ENCODE measurements around the gene CASP9. TPM values are rescaled to one million over a fixed set of nuclear protein-coding genes. Genes with fewer than 3 reads are reported as not detected.
A peak's percentile ranks its signal among the peaks of the same experiment; 100 is the strongest.

The CASP9 gene
- total RNA-seq, 1 experiment from 2014 or later: 13.5 TPM

- Mint-ChIP-seq H3K27me3 (ENCODE audit: low read depth) (no peaks in the 10 kb centered on the region), H3K27ac (peak within 1 kb of the TSS; percentile 98), H3K4me3 (peak within 1 kb of the TSS; percentile 94), H3K9me3 (no peaks in the 10 kb centered on the region), H3K4me1 (peaks cover 36% of the 10 kb centered on the region), H3K36me3 (no peaks in the 10 kb centered on the region)
- ChIA-PET CTCF (interaction anchor here (0.7 to 1.5 kb wide), 3 partner anchors 13 to 215 kb away, joined by 3 to 7 read pairs (median 3); partner anchors contain the start of gene TMEM82), POLR2A (interaction anchor here (0.6 to 1.3 kb wide), 5 partner anchors 18 to 695 kb away, joined by 3 to 7 read pairs (median 5); no protein-coding TSS in a partner anchor)
- ATAC-seq: peak; percentile 57
- DNase-seq (ENCODE audit: low spot score): peak; percentile 99
- TF ChIP-seq CREM (CRISPR knock-in tag; IDR thresholded peaks at IDR 0.05): peak; percentile 49; the same call in 1 of the 2 replicates
- no peak for TF ChIP-seq ZNF138 (CRISPR knock-in tag; conservative IDR thresholded peaks at IDR 0.05)
- no peak for TF ChIP-seq JUN (CRISPR knock-in tag; IDR thresholded peaks at IDR 0.05)
- TF ChIP-seq MLX (CRISPR knock-in tag; IDR thresholded peaks at IDR 0.05): no peak; the same call in 1 of the 2 replicates
- TF ChIP-seq PRRX2 (CRISPR knock-in tag; IDR thresholded peaks at IDR 0.05): no peak
- TF ChIP-seq NFE2L1 (CRISPR knock-in tag; IDR thresholded peaks at IDR 0.05): no peak
- no peak for TF ChIP-seq CREB1 (CRISPR knock-in tag; IDR thresholded peaks at IDR 0.05)
- no peak for TF ChIP-seq AR (CRISPR knock-in tag; IDR thresholded peaks at IDR 0.05)
- TF ChIP-seq, protein P1, sequence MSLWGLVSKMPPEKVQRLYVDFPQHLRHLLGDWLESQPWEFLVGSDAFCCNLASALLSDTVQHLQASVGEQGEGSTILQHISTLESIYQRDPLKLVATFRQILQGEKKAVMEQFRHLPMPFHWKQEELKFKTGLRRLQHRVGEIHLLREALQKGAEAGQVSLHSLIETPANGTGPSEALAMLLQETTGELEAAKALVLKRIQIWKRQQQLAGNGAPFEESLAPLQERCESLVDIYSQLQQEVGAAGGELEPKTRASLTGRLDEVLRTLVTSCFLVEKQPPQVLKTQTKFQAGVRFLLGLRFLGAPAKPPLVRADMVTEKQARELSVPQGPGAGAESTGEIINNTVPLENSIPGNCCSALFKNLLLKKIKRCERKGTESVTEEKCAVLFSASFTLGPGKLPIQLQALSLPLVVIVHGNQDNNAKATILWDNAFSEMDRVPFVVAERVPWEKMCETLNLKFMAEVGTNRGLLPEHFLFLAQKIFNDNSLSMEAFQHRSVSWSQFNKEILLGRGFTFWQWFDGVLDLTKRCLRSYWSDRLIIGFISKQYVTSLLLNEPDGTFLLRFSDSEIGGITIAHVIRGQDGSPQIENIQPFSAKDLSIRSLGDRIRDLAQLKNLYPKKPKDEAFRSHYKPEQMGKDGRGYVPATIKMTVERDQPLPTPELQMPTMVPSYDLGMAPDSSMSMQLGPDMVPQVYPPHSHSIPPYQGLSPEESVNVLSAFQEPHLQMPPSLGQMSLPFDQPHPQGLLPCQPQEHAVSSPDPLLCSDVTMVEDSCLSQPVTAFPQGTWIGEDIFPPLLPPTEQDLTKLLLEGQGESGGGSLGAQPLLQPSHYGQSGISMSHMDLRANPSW (CRISPR knock-in tag; conservative IDR thresholded peaks at IDR 0.05; ENCODE audit: low read depth): no peak
- no peak for TF ChIP-seq GTF2I (CRISPR knock-in tag; conservative IDR thresholded peaks at IDR 0.05)
- TF ChIP-seq ZNF396 (CRISPR knock-in tag; IDR thresholded peaks at IDR 0.05; ENCODE audit: borderline replicate concordance): no peak
- TF ChIP-seq, protein P2, sequence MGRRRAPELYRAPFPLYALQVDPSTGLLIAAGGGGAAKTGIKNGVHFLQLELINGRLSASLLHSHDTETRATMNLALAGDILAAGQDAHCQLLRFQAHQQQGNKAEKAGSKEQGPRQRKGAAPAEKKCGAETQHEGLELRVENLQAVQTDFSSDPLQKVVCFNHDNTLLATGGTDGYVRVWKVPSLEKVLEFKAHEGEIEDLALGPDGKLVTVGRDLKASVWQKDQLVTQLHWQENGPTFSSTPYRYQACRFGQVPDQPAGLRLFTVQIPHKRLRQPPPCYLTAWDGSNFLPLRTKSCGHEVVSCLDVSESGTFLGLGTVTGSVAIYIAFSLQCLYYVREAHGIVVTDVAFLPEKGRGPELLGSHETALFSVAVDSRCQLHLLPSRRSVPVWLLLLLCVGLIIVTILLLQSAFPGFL (CRISPR knock-in tag; IDR thresholded peaks at IDR 0.05; ENCODE audit: borderline replicate concordance): no peak
- TF ChIP-seq, protein P3, sequence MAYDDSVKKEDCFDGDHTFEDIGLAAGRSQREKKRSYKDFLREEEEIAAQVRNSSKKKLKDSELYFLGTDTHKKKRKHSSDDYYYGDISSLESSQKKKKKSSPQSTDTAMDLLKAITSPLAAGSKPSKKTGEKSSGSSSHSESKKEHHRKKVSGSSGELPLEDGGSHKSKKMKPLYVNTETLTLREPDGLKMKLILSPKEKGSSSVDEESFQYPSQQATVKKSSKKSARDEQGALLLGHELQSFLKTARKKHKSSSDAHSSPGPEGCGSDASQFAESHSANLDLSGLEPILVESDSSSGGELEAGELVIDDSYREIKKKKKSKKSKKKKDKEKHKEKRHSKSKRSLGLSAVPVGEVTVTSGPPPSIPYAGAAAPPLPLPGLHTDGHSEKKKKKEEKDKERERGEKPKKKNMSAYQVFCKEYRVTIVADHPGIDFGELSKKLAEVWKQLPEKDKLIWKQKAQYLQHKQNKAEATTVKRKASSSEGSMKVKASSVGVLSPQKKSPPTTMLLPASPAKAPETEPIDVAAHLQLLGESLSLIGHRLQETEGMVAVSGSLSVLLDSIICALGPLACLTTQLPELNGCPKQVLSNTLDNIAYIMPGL (CRISPR knock-in tag; IDR thresholded peaks at IDR 0.05): peak; percentile 48; the same call in 1 of the 2 replicates
- TF ChIP-seq ZBTB43 (CRISPR knock-in tag; IDR thresholded peaks at IDR 0.05): peak; percentile 58; the same call in 1 of the 2 replicates
- TF ChIP-seq, protein P4, sequence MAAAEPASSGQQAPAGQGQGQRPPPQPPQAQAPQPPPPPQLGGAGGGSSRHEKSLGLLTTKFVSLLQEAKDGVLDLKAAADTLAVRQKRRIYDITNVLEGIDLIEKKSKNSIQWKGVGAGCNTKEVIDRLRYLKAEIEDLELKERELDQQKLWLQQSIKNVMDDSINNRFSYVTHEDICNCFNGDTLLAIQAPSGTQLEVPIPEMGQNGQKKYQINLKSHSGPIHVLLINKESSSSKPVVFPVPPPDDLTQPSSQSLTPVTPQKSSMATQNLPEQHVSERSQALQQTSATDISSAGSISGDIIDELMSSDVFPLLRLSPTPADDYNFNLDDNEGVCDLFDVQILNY (CRISPR knock-in tag; IDR thresholded peaks at IDR 0.05): 0 out of 2 replicates have a peak, but pooled peaks have one; percentile 22
- TF ChIP-seq ESRRA (CRISPR knock-in tag; IDR thresholded peaks at IDR 0.05; ENCODE audit: borderline replicate concordance): no peak
- TF ChIP-seq USF2 (CRISPR knock-in tag; IDR thresholded peaks at IDR 0.05): peak; percentile 100
- TF ChIP-seq NR2C2 (CRISPR knock-in tag; IDR thresholded peaks at IDR 0.05): no peak
- no peak for TF ChIP-seq E2F4 (CRISPR knock-in tag; IDR thresholded peaks at IDR 0.05; ENCODE audit: borderline replicate concordance, low read depth)
- no peak for TF ChIP-seq SMAD4 (CRISPR knock-in tag; IDR thresholded peaks at IDR 0.05)
- no peak for TF ChIP-seq NR3C1 (CRISPR knock-in tag; conservative IDR thresholded peaks at IDR 0.05; ENCODE audit: low read depth)
These were observed 2.7 kb upstream of the CASP9 start, which contains the start of gene DNAJC16 for GRCh38 chr1:15526490-15527339. DNAJC16 (plus strand) TSS chr1:15526848; CDS start chr1:15529106, 2,258 bp downstream.
